Measurements from ENCODE around the gene USP10.
"Not testable (repeated sequence)": the region's sequence is repeated elsewhere in the genome, so short reads cannot be mapped to it uniquely, and the experiment has no call there.

The USP10 gene

GRCh38 chr16:84729716-84730320 lies 30.0 kb downstream of the USP10 start:
- FAIRE-seq, result no peak

GRCh38 chr16:84730406-84731106 lies 30.8 kb downstream of the USP10 start:
- peak; percentile 91 for FAIRE-seq

DNA sequence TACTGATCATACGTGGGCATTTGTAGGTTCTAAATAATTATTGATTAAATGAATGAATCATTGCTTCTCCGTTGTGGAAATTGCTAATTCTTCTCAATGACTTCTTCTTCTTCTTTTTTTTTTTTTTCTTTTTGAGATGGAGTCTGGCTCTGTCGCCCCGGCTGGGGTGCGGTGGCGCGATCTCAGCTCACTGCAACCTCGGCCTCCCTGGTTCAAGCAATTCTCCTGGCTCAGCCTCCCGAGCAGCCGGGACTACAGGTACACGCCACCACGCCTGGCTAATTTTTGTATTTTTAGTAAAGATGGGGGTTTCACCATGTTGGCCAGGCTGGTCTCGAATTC lies 32.5 kb downstream of the USP10 start:
- not testable (repeated sequence) for FAIRE-seq

GRCh38 chr16:84732674-84733352 lies 33.0 kb downstream of the USP10 start:
- peak; percentile 58 for FAIRE-seq

- FAIRE-seq, result no peak
Observed at GRCh38 chr16:84735849-84736586, 36.2 kb downstream of the USP10 start.

DNA sequence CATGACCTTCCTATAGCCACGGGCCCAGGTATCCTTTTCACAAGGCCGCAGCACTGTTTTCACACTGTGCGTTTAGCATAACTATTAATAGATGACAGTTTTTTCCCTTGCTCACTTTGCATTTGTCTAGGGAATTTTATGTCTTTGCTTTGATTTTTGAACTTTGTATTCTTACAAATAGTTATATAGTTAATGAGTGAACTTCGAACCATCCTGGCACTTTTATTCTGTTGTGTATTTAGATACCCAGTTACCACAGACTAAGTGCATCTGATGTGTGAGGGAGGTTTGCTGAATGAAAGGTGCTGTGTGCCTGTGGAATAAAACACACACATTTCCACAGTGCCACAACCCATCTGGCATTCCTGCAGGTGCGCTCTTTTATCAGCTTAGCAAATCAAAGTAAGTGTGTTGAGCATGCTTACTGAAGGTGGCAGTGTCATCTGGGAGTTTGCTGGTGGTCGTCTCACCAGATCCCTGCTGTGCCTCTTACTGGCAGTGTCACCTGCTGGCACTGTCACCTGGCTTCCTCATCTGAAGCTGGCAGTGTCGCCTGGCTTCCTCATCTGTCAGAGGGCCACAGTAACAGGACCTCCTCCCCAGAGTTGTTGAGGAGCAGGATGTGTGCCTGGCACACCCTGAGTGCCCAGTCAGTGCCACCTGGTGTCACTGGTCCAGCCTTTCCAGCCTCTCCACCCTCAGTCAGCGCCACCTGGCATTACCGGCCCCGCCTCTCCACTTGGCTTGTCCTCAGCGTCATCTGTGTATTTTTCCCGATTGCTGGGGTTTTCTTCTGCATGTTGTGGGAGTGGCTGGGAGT lies 37.6 kb downstream of the USP10 start:
- no peak for FAIRE-seq

- FAIRE-seq, result no peak
Observed at GRCh38 chr16:84738255-84739038, 38.6 kb downstream of the USP10 start.

DNA sequence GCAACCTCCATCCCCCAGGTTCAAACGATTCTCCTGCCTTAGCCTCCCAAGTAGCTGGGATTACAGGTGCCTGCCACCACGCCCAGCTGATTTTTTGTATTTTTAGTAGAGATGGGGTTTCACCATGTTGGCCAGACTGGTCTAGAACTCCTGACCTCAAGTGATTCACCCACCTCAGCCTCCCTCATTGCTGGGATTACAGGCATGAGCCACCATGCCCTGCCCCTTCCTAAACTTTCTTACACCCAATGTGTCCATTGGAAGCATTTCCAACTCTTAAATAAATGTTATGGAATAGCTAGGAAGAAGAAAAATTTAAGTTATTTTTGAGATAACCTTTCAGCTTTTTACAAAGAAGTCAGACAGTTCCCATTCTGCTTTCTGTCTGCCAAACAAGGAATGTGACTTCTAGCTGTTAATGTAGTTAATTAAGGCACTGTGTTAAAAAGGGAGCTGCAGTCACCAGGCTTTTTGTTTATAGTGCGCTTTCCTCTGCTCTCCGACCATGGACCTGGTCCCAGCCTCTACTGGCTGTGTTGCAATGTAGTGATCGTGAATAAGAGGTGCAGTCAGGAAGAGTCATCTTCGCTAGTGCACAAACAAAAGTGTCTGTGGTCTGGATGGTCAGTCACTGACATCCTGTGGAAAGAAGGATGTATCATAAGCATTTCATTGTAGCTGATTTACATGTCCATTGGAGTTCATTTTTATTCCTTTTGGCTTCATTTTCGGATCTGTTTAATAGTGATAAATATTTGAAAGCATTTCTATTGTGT lies 39.7 kb downstream of the USP10 start:
- no peak for FAIRE-seq

DNA sequence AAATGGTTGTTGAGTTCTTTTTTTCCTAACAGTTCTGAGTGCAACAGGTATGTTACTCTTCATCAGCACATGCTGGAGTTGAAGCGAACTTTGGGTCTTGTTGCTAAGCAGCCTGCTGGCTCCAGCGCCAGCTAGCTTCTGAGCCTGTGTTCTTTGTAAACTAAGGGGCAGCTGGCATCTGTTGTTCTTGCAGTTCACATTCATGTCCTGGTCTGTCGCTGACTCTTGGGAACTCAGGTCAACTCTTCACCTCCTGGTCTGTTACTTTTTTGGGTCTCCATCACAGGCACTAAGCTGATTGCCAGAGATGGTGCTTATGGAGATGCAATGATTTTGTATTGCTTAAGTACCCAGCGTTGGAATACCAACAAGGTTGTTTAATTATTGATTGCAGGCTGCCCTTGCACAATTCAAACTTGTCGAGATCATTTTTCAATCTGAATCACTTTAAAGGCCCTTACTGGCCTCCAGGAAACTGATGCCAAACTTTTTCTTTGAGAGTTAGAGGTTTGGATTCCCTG lies 40.9 kb downstream of the USP10 start:
- FAIRE-seq, result no peak

DNA sequence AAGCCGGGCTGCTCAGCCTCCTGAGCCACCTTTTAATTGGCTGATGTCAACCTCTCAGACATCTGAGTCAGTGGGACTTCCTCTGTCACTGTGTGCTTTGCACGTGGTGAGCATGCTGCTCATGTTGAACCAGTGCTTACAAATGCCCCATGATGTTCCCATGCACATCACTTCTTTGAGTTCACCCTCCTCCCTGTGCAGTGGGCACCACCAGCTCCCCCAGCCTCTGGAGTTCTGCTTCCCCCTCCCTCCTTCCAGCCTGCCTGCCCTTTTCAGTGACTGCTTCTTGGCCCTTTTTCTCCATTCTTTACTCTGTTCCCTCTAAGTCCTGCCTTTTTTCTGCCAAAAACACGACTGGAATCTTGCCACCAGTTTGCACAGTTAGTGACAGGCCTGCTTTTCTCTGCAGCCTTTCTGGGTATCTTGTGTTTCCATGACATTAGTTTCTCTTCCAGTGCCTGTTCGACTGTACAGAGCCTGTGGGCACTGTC lies 41.6 kb downstream of the USP10 start:
- no peak for FAIRE-seq

GRCh38 chr16:84742641-84743092 lies 42.9 kb downstream of the USP10 start:
- no peak for FAIRE-seq

DNA sequence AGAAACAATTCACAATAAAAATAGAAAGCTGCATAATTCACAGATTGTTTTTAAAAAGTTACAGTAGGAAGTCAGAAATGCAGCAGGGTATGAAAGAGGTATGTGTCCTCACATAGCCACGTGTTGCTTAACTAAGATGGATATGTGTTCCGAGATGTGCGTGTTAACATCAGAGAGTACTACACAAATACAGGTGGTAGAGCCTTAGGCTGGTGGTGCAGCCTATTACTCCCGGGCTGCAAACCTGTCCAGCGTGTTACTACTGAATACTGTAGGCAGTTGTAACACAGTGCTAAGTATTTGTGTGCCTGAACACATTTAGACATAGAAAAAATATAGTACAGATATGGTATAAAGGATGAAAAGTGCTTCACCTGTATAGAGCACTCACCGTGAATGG lies 46.4 kb downstream of the USP10 start:
- FAIRE-seq, result no peak

DNA sequence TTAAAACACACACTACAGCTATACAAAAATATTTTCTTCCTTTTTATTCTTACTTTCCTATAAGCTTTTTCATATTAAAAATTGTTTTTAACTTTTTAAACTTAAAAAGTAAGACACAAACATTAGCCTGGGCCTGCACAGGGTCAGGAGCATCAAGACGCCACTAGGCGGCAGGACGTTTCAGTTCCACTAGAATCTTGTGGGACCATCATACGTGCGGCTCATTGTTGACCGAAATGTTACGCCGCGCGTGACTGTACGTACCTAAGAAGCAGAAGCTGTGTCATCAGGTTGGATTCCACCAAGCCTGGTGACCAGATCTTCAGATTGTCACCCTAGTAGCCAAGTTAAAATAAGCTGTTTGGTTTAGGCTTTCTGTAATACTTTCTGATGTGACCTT lies 47.1 kb downstream of the USP10 start:
- no peak for FAIRE-seq

GRCh38 chr16:84748247-84748646 lies 48.4 kb downstream of the USP10 start:
- FAIRE-seq, result not testable (repeated sequence)

- FAIRE-seq, result no peak
Observed at GRCh38 chr16:84749072-84749471, 49.3 kb downstream of the USP10 start.

DNA sequence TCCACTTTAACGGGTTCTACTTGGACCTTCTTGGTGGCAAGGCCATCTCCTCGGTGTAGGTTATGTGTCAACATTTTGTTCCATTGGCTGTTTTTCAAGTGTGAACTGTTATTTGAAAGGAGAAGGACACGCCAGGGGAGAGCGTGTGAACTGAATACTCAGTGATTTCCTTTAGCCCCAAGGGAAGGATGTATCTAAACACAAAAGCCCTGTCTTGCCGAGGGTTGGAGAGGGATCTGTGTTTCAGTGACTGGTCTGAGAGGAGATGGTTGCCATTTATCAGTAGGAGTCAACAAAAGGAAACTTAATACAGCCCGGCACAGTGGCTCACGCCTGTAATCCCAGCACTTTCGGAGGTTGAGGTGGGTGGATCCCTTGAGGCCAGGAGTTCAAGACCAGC lies 50.0 kb downstream of the USP10 start:
- FAIRE-seq, result no peak

GRCh38 chr16:84750575-84750974 lies 50.8 kb downstream of the USP10 start:
- no peak for FAIRE-seq

DNA sequence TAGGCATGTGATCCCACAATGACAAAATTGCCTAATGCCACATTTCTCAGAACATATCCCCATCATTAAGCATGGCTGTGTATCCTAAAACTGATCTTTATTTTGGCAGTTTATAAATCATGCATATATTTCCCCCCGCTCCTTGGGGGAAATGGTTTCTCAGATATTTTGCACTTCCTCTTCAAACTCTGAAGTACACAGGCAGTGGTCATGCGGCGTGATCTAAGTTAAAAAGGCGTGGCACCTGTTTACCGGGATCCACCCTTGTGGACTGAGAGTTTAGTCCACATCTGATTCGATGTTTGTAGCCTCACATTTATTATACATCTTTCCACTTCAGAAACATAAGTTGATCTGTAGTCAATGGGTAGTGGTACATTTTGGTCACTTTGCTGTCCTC lies 51.4 kb downstream of the USP10 start:
- FAIRE-seq, result no peak

GRCh38 chr16:84751947-84752346 lies 52.1 kb downstream of the USP10 start:
- FAIRE-seq, result no peak

GRCh38 chr16:84752600-84752999 lies 52.8 kb downstream of the USP10 start:
- no peak for FAIRE-seq

All from islet of Langerhans (tissue), 1 donor.